ENCODE results near the gene GPR149.

The GPR149 gene

DNA sequence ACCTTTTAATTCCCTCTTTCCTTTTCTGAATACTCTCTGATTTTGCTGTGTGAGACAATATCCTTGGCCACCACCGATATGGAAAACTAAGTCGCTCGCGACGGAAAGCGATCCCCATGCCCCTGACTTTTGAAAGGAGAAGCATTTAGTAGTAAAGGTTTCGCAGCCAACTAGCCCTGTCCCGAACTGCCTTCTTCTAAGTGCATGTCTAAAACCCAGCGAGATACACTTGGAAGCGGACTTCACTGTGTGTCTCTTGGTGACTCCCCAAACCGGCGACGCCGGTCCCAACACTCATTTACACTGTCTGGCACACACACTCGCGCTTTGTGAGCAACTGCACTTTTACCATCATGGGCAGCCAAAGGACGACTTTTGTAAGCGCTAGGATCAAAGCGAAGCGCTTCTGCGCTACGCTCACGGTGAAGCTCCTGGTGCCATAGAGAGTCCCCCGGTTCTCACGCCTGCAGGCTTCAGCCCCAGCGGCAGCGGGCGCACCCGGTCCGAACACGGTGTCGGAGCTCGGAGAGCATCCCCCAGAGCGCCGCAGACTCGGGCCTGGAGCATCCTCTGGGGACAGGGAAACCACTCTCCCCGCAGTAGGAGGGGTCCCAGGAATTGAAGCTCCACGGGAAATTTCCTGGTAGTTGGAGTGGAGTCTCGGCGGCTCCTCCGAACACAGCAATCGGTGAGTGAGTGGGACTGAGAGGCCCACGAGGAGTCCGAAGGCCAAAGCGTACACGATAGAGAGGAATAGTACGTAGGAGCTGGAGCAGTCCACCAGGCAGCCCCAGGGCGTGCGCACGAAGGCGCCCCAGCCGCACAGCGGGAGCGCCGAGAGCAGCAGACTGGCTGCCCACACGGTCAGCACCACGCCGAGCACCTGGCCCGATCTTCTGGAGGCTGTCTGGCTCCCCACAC, 1.4 kb downstream of the GPR149 start:
- TF ChIP-seq CTCF (conservative IDR thresholded peaks at IDR 0.05), result no peak
- H3K27ac ChIP-seq, result peak overlapping the region; percentile 68

GRCh38 chr3:154427685-154428285, 2.2 kb downstream of the GPR149 start:
- H3K27ac ChIP-seq, result peak overlapping the region; percentile 68
- TF ChIP-seq CTCF (conservative IDR thresholded peaks at IDR 0.05), result no peak

DNA sequence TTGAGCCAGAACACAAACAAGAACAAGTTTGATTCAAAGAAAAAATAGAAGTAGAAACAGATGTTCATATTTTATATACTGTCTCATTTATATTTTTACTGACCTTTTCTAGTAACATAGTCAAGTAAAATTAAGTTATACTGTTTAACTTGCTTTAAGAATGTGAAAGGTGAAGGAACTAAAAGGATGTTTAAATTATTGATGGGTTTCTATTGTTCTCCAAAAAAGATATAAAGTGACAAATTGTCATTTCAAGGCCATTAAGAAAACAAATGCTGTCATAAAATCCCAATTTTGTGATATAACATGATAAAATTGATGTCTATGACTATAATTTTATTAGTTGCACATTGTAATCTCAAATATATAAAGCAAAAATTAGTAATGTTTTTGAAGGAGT, 7.3 kb downstream of the GPR149 start:
- TF ChIP-seq CTCF (conservative IDR thresholded peaks at IDR 0.05), result no peak
- no peak overlapping the region for H3K27ac ChIP-seq

DNA sequence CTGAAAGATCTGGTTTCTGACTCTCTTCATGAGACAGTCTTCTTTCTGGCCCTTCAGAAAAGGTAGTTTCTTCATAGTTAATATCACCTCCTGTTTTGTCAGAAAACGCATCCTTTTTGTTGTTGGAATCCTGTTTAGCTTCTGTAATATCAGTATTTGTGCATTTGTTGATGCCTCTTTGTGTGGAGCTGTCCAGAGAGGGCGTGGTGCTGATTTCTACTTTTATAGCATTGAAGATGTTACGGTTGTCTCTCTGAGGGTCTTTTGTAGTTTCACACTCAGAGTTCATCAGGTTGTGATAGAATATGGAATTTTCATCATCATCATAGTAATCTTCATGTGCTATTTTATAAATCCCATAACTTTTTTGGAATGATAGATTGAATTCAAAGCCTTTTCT, 8.9 kb downstream of the GPR149 start:
- no peak overlapping the region for H3K27ac ChIP-seq
- no peak for TF ChIP-seq CTCF (conservative IDR thresholded peaks at IDR 0.05)

GRCh38 chr3:154398084-154398967, 31.7 kb downstream of the GPR149 start:
- H3K27ac ChIP-seq, result no peak overlapping the region
- TF ChIP-seq CTCF (conservative IDR thresholded peaks at IDR 0.05), result no peak

GRCh38 chr3:154389861-154390260, 40.1 kb downstream of the GPR149 start:
- H3K27ac ChIP-seq, result no peak overlapping the region
- no peak for TF ChIP-seq CTCF (conservative IDR thresholded peaks at IDR 0.05)

DNA sequence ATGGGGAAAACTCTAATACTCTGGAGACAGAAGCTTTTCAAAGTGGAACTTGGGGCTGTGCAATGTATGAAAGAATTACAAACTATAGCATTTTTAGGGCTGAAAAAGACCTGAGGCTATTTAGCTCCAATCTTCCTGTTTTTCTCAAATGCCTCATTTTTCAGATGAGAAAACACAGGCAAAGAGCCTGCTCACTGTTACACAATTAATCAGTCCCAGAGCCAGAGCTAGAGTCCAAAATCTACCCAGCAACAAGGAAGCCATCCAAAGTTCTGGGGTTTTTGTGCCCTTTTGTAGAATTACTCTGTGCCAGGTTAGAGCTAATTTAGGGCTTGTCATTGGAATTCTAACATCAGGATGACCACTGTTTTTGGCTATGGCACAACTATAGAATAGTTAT, 45.5 kb downstream of the GPR149 start:
- H3K27ac ChIP-seq, result no peak overlapping the region
- TF ChIP-seq CTCF (conservative IDR thresholded peaks at IDR 0.05), result no peak
